HG02642 (cell line): ENCODE data around the gene HOXD12.

Experiments
- ATAC-seq: cut with Tn5 transposase; IDR thresholded peaks from one replicate; pipeline ENCODE4 v1.9.1; 2021; ENCODE audit warnings: mild to moderate bottlenecking; ENCODE audit not compliant: unreplicated experiment, poor library complexity

Gene HOXD12

DNA sequence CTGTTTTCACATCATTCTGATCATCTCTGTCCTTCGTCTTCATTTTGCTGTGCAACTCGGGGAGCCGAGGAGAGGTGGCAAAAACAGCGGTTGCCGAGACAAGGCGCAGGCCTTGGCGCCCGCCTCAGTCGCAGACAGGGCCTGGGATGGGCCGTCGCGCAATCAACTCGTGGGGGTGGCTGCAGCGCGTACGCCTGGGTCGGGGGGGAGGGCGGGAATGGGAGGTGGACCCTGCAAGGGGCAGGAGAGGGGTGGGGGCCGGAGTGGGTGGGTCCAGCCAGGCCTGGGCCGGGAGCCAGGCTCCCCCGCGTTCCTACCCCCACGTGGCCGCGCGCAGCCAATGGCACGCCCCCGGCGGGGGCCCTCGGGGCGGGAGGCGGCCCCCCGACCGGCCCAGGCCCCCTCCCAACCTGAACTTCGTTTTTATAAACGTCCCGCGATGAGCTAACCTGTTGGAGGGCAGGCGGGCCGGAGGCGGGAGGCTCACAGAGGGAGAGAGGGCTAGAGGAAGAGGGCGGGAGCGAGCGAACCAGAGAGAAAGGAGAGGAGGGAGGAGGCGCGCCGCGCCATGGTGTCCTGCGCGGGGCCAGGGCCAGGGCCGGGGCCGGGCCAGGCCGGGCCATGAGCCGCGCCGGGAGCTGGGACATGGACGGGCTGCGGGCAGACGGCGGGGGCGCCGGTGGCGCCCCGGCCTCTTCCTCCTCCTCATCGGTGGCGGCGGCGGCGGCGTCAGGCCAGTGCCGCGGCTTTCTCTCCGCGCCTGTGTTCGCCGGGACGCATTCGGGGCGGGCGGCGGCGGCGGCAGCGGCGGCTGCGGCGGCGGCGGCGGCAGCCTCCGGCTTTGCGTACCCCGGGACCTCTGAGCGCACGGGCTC is 7.1 kb upstream of the HOXD12 start, which contains the start of gene HOXD13:
HOXD13 (plus strand) TSS at position 452 of the 875 bp plus-strand sequence; CDS start at position 622, 170 bp downstream.
- ATAC-seq = no peak

GRCh38 chr2:176093145-176093897 is 6.3 kb upstream of the HOXD12 start:
- no peak for ATAC-seq

DNA sequence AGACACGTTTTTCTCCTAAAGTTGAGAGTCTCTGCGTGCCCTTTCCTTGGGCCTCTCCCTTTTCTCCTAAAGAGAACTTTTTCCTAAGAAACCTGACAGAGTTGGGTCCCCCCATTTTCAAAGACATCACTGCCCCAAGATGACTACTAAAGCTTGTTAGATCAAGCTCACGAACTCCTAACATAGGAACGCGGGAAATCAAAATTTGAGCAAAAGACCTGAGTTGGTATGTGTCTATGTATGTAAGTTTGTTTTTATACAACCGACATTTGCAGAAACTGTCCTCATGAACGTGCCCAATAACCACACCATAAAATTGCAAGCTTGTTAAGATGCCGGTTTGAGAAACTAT is 5.7 kb upstream of the HOXD12 start:
- ATAC-seq = no peak

GRCh38 chr2:176094349-176094748 is 5.2 kb upstream of the HOXD12 start:
- ATAC-seq = no peak

DNA sequence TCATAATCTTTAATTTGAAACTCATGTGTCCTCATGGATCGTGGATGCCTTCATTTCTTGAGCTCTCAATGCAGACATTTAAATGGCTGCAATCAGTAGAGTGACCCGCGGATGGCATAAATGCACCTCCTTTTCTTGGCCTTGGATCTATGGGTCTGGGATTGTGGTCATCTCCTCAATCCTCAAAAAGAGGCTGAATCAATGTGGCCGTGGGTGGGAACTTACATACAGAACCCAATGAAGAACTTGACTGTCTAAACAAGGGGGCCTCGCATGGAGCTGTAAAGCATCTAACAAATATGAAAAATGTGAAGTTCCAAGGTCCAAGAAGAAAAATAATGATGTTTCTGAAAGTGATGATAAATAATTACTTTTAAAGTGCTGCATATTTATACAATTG is 4.2 kb upstream of the HOXD12 start:
- ATAC-seq = no peak

DNA sequence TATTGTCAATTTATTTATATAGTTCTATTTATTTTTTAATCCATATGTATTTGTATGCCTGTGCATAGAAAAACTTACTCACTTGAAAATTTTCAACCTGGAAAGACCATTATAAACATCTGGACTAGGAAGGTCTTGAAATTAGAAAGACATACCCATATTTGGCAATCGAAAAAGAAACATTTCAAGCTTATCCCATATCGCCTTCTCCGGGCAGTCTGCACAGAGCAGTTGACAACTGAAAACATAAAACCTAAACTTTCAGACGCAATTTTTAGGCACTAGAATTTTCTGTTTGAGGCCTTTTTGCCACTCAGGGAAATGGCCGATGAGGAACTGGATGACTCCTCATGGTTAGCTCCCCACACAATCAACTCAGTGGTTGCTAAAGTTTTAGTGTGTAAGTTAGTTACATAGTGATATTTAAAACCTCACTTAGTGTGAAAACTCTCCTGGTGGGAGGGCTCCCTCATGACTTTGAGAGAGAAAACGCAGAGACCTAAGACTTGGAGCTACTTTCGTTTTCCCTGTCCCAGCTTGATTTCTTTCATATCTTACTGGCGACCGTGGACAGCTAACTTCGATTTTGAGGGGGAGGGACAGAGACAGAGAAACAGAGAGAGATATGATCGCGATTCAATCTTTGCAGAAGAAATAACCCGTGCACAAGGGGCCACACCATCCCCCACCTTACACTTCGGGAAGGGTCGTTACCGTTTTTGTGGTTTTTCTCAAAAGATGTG is 3.2 kb upstream of the HOXD12 start:
- ATAC-seq = no peak

- peak; percentile 82 for ATAC-seq
Measured at GRCh38 chr2:176096986-176097819, 2.4 kb upstream of the HOXD12 start.

GRCh38 chr2:176097820-176098365 is 1.7 kb upstream of the HOXD12 start:
- ATAC-seq = no peak

DNA sequence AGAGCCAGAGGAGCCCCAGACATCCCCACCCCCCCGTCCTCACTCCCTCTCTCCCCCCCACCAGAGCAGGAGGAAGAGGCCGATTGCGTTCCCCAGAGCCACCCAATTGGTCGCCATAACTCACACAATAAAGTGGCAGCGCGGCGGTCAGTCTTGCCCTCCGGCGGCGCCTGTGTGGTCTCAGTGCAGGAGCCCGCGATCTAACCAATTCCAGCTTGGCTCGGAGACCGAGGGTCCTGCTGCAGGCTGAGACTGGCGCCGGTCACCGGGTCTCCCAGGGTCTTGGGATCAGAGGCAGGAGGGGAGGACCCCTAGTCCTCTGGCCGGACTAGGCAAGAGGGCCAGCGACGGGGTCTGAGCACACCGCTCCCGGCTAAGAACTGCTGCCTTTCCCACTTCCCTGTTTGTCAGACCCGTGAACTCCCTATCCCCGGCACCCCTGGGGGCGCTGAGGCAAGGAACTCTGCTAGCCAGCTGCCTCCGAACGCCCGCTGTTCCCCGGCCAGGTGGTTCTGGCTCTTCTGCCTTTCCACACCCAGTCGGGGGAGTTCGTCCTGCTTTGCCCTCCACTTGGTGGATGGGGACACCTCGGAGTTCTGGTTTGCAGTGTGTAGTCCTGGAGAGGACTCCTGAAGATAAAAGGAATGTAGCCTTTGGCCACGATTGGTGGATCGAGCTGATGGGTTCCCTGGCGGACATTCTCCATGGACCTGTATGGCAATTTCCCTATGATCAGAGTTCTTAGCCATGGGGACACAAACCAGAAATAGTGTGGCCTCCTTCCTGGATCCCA is 1.0 kb upstream of the HOXD12 start:
- no peak for ATAC-seq

GRCh38 chr2:176099159-176099727 is 352 bp upstream of the HOXD12 start:
- ATAC-seq = no peak

DNA sequence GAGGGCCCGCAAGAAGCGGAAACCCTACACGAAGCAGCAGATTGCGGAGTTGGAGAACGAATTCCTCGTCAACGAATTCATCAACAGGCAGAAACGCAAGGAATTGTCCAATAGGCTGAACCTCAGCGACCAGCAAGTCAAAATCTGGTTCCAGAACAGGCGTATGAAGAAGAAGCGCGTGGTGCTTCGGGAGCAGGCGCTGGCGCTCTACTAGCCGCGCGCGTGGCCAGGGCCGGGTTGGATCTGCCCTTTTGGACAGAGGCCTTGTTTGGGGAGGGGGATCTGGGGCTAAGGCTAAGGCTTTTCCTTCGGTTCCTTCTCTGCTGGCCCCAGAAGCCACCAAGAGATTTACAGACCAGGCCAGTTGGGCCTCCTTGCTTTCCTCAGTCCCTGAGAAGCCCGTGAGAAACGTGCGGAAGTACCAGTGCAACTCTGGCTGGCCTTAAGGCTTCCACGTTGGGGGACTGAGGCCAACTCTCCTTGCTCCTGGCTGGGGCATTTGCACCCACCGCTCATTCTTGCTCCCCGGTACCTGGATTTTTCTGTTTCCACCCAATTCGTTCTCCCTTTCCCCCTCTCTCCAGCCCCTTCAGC is 1.0 kb downstream of the HOXD12 start:
- no peak for ATAC-seq

- ATAC-seq = no peak
Measured at GRCh38 chr2:176101216-176101830, 1.7 kb downstream of the HOXD12 start.

GRCh38 chr2:176101842-176102241 is 2.2 kb downstream of the HOXD12 start:
- ATAC-seq = no peak

GRCh38 chr2:176102309-176102866 is 2.8 kb downstream of the HOXD12 start:
- ATAC-seq = no peak

DNA sequence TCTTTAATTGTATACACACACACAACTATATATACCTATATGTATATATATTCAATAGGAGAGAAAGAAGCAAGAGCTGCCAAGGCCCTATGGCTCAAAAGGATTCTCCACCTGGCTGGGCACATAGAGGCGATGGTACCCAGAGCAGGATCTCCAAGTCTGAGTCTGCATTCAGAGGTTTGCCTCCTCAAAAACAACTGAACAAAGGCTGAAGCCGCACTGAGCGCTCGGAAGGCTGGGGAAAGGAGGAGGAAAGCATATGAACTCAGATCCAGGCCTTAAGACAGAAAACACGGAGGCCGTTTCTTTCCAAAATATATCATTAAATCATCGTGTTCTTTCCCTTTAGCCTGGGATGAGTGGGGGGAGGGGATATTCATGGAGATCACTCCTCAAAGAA is 3.6 kb downstream of the HOXD12 start:
- no peak for ATAC-seq

DNA sequence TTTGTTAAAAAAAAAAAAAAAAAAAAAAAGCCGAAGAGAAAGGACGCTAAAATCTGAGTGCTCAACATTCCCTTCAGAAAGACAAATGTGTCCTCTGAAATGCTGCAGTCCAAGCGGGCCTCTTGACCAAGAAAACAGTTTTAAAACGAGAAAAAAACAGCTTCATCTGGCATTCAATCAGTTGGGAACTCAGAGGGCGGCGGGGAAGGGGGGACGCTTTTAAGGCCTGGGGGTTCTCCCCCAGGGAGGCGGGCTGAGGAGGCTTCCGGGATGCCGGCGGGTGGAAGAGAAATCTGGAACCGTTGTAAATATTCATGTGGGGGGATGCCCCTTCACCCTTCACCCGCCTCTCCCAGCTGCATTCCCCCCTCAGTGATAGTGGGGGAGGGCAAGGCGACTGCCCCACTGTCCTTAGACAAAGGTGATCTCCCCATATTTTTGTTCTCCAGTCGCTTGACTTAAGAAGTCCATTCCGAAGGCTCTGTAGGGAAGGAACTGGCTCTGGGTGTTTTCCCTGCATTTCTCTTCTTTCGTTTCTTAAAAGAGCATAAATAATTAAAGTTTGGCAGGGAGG is 4.2 kb downstream of the HOXD12 start:
- ATAC-seq = no peak
